Activated naive CD4-positive, alpha-beta T cell (primary cell): ENCODE results near the gene KIR3DL2.
"Not testable (repeated sequence)": the region's sequence is repeated elsewhere in the genome, so short reads cannot be mapped to it uniquely, and the experiment has no call there.

Experiments
- DNase-seq, 4 experiments: peaks; one replicate each; lab custom pipeline; 2025; lab: John Stamatoyannopoulos, UW

KIR3DL2 gene

DNA sequence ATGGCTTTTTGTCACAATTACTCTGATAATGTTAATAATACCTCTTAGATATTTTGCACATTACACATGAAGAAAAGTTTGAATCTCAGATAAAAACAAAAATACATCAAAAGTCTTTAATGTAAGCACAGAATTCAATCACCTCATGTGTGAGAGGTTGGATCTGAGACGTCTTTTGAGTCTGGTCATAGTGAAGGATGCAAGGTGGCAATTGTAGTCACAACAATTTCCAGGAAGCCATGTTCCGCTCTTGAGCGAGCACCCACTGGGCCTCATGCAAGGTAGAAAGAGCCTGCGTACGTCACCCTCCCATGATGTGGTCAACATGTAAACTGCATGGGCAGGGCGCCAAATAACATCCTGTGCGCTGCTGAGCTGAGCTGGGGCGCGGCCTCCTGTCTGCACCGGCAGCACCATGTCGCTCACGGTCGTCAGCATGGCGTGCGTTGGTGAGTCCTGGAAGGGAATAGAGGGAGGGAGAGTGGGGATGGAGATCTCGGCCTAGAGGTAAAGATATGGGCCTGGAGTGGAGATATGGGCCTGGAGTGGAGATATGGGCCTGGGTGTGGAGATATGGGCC lies at the start of gene KIR3DL2:
Gene KIR3DL2, plus strand, starts transcription at position 383 of the 580 bp plus-strand sequence. Its CDS starts 33 bp downstream, at position 416.
- DNase-seq = not testable (repeated sequence)

DNA sequence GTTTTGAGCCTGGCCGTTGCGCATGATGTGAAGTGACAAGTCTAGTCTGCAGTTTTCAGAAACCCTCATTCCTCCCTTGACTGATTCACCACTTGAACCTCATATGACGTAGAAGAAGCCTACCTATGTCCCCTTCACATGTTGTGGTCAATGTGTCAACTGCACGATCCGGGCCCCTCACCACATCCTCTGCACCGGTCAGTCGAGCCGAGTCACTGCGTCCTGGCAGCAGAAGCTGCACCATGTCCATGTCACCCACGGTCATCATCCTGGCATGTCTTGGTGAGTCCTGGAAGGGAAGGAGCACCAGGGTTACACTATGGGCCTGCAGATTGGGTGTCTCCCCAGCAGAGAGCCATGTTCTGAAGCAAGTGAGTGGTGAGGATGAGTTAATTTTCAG lies 46.8 kb upstream of the KIR3DL2 start, which contains the start of gene KIR2DL4:
Gene KIR2DL4, plus strand, starts transcription at position 201 of the 400 bp plus-strand sequence. Its CDS starts 42 bp downstream, at position 243.
- no peak for DNase-seq

GRCh38 chr19:54804101-54804500 lies 46.1 kb upstream of the KIR3DL2 start:
- DNase-seq = no peak

GRCh38 chr19:54804571-54804970 lies 45.7 kb upstream of the KIR3DL2 start:
- no peak for DNase-seq

GRCh38 chr19:54805665-54806515 lies 44.4 kb upstream of the KIR3DL2 start:
- no peak for DNase-seq

DNA sequence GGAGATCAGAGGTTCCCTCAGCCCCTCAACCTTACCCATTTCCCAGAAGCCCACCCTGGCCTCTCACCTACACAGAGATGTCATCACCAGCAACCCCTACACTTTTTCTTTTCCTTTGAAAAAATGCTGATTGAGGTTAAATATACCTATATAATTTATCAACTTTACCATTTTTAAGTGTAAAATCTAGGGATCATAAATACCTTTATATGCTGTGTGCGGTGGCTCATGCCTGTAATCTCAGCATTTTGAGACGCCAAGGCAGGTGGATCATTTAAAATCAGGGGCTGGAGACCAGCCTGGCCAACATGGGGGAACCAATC lies 43.8 kb upstream of the KIR3DL2 start:
- no peak for DNase-seq

DNA sequence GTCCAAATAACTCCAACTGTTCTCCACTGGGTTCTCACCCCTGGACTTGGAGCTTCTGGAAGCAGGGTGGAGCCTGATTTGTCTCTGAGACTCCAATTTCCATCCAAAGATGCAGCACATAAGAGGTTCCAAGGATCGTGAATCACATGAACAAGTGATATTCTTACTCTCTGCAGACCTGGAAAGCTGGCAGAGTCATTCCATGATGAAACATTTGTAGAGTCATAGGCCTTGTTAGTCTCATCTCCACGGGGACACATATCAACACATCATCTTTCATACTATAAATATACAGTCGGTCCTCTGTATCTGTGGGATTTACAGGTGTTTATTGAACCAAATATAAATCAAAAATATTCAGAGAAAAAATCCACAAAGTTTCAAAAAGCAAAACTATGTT lies 35.7 kb upstream of the KIR3DL2 start:
- not testable (repeated sequence) for DNase-seq

GRCh38 chr19:54816251-54816650 lies 34.0 kb upstream of the KIR3DL2 start, which contains the start of gene KIR3DL1:
TSS of gene KIR3DL1 (plus strand) at chr19:54816468.
- not testable (repeated sequence) for DNase-seq

DNA sequence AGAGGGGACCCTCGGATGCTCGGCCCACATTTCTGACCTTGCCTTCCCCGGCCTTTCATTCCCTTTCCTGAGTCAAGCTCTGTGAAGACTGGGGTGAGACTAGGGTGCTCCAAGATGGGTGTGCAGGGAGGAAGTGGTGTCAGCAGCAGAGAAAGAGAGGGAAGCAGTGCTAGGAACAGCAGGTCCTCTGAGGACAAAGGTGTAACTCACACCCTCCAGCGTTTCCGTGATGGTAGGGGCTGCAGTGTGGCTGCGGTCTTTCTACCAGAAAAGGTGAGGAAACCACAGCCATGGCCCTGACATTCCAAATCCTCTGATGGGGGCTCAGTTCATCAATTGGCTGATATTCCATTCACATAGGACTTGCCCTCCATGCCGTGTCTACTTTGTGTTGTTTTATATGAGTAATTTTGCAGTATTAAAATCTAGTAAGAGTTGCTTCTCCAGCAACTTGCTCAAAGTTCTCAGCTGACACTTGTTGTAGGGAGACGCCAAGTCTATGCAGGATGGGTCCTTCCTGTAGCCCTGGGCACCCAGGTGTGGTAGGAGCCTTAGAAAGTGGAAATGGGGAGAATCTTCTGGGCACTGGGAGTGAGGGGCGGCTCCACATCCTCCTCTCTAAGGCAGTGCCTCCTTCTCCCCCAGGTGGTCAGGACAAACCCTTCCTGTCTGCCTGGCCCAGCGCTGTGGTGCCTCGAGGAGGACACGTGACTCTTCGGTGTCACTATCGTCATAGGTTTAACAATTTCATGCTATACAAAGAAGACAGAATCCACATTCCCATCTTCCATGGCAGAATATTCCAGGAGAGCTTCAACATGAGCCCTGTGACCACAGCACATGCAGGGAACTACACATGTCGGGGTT lies 32.3 kb upstream of the KIR3DL2 start:
- DNase-seq = no peak

GRCh38 chr19:54824416-54824815 lies 25.8 kb upstream of the KIR3DL2 start:
- not testable (repeated sequence) for DNase-seq

DNA sequence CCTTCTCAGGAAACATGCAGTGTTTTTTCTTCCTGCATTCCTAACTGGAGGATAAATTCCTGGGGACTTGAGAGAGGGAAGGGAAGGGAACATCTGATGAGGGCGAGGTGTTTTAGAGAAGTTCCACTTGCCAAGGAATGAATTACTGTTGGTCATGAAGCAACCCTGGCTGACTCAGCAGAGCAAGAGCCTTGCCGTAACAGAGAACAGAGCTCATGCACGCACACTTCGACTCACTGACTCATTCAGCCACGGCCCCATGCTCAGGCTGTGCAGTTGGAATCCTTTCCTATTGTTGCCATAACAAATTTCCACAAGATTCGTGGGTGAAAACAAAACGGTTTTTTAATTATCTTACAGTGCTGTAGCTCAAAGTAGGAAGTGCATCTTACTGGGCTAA lies 24.9 kb upstream of the KIR3DL2 start:
- not testable (repeated sequence) for DNase-seq

DNA sequence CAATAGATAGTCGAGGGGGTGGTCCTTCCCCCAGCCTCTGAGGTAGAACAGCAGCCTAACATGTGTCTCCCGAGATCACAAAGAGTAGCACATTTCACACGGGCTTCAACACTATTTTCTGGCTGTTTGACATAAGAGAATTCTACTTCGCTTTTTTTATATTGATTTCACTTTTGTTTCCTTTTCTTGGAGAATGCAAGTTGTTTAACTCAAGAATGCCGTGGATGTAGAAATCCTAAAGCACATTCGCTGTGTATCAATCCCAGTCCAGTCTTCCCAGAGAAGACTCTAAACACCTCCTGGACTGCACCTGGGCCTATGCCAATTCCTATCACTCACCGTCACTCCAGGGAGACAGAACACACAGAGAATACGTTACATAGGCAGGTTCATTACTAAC lies 22.2 kb upstream of the KIR3DL2 start:
- DNase-seq = not testable (repeated sequence)

DNA sequence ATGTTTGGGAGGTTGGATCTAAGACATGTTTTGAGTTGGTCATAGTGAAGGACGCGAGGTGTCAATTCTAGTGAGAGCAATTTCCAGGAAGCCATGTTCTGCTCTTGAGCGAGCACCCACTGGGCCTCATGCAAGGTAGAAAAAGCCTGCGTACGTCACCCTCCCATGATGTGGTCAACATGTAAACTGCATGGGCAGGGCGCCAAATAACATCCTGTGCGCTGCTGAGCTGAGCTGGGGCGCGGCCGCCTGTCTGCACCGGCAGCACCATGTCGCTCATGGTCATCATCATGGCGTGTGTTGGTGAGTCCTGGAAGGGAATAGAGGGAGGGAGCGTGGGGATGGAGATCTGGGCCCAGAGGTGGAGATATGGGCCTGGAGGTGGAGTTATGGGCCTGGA lies 17.7 kb upstream of the KIR3DL2 start, which contains the start of gene KIR2DS4:
Gene KIR2DS4, plus strand, starts transcription at position 181 of the 400 bp plus-strand sequence.
- DNase-seq = not testable (repeated sequence)

GRCh38 chr19:54835126-54835525 lies 15.1 kb upstream of the KIR3DL2 start:
- DNase-seq = not testable (repeated sequence)

DNA sequence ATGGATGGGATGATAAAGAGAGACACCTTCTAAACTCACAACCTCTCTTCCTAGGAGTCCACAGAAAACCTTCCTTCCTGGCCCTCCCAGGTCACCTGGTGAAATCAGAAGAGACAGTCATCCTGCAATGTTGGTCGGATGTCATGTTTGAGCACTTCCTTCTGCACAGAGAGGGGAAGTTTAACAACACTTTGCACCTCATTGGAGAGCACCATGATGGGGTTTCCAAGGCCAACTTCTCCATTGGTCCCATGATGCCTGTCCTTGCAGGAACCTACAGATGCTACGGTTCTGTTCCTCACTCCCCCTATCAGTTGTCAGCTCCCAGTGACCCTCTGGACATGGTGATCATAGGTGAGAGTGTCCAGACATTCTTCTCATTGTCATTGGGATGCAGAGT lies 12.7 kb upstream of the KIR3DL2 start:
- not testable (repeated sequence) for DNase-seq

DNA sequence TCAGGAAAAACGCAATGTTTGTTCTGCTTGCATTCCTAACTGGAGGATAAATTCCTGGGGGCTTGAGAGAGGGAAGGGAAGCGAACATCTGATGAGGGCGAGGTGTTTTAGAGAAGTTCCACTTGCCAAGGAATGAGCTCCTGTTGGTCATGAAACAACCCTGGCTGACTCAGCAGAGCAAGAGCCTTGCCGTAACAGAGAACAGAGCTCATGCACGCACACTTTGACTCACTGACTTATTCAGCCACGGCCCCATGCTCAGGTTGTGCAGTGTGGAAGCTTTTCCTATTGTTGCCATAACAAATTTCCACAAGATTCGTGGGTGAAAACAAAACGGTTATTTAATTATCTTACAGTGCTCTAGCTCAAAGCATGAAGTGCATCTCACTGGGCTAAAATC lies 7.1 kb upstream of the KIR3DL2 start:
- DNase-seq = not testable (repeated sequence)

GRCh38 chr19:54850930-54851329 lies 687 bp downstream of the KIR3DL2 start:
- DNase-seq = no peak

- DNase-seq = no peak
These were observed 1.1 kb downstream of the KIR3DL2 start for GRCh38 chr19:54851353-54851752.

DNA sequence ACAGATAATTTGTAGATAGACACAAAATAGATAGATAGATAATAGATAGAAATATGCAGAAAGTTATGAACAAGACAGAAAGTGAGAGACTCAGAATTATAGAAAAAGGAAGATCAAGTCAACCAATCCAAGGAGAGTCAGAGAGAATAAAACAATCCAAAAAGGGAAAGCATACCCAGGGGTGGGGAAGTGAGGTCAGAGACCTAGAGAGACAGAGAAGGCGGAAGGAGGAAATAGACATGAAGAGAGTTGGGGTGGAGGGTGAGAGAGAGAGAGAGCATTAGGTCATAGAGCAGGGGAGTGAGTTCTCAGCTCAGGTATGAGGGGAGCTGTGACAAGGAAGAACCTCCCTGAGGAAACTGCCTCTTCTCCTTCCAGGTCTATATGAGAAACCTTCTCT lies 5.0 kb downstream of the KIR3DL2 start:
- not testable (repeated sequence) for DNase-seq

DNA sequence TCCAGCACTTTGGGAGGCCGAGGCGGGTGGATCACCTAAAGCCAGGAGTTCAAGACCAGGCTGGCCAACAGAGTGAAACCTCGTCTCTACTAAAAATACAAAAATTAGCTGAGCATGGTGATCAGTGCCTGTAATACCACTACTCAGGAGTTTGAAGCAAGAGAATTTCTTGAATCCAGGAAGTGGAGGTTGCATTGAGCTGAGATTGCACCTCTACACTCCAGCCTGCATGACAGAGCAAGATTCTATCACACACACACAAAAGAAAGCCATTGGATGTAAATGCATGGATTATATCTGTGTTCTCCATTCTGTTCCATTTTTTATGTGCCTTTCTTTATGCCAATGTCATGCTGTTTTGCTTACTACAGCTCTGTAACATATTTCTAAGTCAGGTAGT lies 8.2 kb downstream of the KIR3DL2 start:
- DNase-seq = not testable (repeated sequence)

- DNase-seq = not testable (repeated sequence)
These were observed 9.2 kb downstream of the KIR3DL2 start for GRCh38 chr19:54859421-54859820.

DNA sequence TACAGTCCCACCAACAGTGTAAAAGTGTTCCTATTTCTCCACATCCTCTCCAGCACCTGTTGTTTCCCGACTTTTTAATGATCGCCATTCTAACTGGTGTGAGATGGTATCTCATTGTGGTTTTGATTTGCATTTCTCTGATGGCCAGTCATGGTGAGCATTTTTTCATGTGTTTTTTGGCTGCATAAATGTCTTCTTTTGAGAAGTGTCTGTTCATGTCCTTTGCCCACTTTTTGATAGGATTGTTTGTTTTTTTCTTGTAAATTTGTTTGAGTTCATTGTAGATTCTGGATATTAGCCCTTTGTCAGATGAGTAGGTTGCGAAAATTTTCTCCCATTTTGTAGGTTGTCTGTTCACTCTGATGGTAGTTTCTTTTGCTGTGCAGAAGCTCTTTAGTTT lies 13.2 kb downstream of the KIR3DL2 start:
- DNase-seq = not testable (repeated sequence)
